PFSK-1 (cell line): Measurements from ENCODE around the gene LY6G6C.

ENCODE experiments used
- SIN3A ChIP-seq: IDR thresholded peaks from 2 replicates; pipeline ENCODE4 v1.6.1; 2012; ENCODE audit warnings: mild to moderate bottlenecking, low read length, moderate library complexity, borderline replicate concordance; ENCODE audit not compliant: insufficient read depth
- TF ChIP-seq, protein P1 (sequence below), 2 experiments: IDR thresholded peaks; 2 replicates each; pipeline versions ENCODE4 v1.6.1 to v1.8.0; 2011 to 2012; ENCODE audit warnings: low read depth in 2 of 2, low read length in 2 of 2, control low read depth in 1 of 2, inconsistent platforms in 1 of 2, mild to moderate bottlenecking in 1 of 2, moderate library complexity in 1 of 2; ENCODE audit not compliant: insufficient read depth in 1 of 2

DNA sequence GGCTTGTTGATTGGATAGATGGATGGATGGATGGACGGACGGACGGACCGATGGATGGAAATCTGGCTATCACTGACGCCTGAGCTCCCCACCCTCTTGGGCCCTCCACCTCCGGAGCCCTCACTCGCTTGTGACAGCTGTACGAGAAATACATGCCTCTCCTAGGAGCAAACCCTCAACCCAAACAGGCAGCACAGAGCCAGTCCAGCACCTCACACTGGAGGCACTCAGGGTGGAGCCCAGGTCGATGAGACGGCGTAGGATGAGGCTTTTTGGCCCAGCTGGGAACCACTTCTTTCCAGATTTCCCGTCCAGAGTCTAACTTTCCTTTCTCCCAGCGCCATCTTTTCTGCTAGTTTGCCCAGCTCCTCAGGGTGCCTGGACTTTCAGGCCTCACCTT is 38.0 kb downstream of the LY6G6C start:
- TF ChIP-seq SIN3A = no peak
- TF ChIP-seq, protein P1, sequence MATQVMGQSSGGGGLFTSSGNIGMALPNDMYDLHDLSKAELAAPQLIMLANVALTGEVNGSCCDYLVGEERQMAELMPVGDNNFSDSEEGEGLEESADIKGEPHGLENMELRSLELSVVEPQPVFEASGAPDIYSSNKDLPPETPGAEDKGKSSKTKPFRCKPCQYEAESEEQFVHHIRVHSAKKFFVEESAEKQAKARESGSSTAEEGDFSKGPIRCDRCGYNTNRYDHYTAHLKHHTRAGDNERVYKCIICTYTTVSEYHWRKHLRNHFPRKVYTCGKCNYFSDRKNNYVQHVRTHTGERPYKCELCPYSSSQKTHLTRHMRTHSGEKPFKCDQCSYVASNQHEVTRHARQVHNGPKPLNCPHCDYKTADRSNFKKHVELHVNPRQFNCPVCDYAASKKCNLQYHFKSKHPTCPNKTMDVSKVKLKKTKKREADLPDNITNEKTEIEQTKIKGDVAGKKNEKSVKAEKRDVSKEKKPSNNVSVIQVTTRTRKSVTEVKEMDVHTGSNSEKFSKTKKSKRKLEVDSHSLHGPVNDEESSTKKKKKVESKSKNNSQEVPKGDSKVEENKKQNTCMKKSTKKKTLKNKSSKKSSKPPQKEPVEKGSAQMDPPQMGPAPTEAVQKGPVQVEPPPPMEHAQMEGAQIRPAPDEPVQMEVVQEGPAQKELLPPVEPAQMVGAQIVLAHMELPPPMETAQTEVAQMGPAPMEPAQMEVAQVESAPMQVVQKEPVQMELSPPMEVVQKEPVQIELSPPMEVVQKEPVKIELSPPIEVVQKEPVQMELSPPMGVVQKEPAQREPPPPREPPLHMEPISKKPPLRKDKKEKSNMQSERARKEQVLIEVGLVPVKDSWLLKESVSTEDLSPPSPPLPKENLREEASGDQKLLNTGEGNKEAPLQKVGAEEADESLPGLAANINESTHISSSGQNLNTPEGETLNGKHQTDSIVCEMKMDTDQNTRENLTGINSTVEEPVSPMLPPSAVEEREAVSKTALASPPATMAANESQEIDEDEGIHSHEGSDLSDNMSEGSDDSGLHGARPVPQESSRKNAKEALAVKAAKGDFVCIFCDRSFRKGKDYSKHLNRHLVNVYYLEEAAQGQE (IDR thresholded peaks at IDR 0.05; ENCODE audit: insufficient read depth in 1 of 2, low read depth in 2 of 2, low read length in 2 of 2) = no peak
